Hematopoietic multipotent progenitor cell treated with erythropoietin and hydrocortisone succinate and interleukin-3 and kit ligand, for 15 days (in vitro differentiated cells): ENCODE results near the gene NPY1R.
A peak's percentile ranks its signal among the peaks of the same experiment; 100 is the strongest.

Source experiments
- DNase-seq: peaks from one replicate; pipeline ENCODE4 v3.0.0-alpha.2; 2015; ENCODE audit warnings: low spot score

The NPY1R gene

GRCh38 chr4:163332526-163333406, at the start of gene NPY1R:
NPY1R (minus strand) TSS chr4:163332596; CDS start chr4:163326554, 6,042 bp downstream.
- peak; percentile 10 for DNase-seq

- DNase-seq = no peak
Measured at GRCh38 chr4:163380703-163381102, 48.3 kb upstream of the NPY1R start.

- no peak for DNase-seq
Measured at GRCh38 chr4:163378661-163379060, 46.3 kb upstream of the NPY1R start.

- DNase-seq = no peak
Measured at GRCh38 chr4:163372029-163372428, 39.6 kb upstream of the NPY1R start.

GRCh38 chr4:163367651-163368050, 35.3 kb upstream of the NPY1R start:
- no peak for DNase-seq

GRCh38 chr4:163356104-163356503, 23.7 kb upstream of the NPY1R start:
- DNase-seq = no peak

GRCh38 chr4:163353054-163353453, 20.7 kb upstream of the NPY1R start:
- no peak for DNase-seq

- no peak for DNase-seq
Measured at GRCh38 chr4:163350672-163351071, 18.3 kb upstream of the NPY1R start.

GRCh38 chr4:163344147-163345125, 12.0 kb upstream of the NPY1R start:
- DNase-seq = no peak

- no peak for DNase-seq
Measured at GRCh38 chr4:163343604-163344146, 11.3 kb upstream of the NPY1R start, which contains the start of gene NPY5R. NPY5R (plus strand) TSS chr4:163343892; CDS start chr4:163350274, 6,382 bp downstream.

GRCh38 chr4:163335384-163335783, 3.0 kb upstream of the NPY1R start:
- no peak for DNase-seq

- DNase-seq = no peak
Measured at GRCh38 chr4:163331629-163332376, 593 bp downstream of the NPY1R start.

- no peak for DNase-seq
Measured at GRCh38 chr4:163330916-163331628, 1.3 kb downstream of the NPY1R start.

GRCh38 chr4:163317110-163317509, 15.3 kb downstream of the NPY1R start:
- DNase-seq = no peak

- DNase-seq = no peak
Measured at GRCh38 chr4:163309466-163309865, 22.9 kb downstream of the NPY1R start.

- no peak for DNase-seq
Measured at GRCh38 chr4:163303069-163303468, 29.3 kb downstream of the NPY1R start.

- no peak for DNase-seq
Measured at GRCh38 chr4:163300445-163300844, 32.0 kb downstream of the NPY1R start.

GRCh38 chr4:163295138-163295537, 37.3 kb downstream of the NPY1R start:
- DNase-seq = no peak

GRCh38 chr4:163284304-163284703, 48.1 kb downstream of the NPY1R start:
- DNase-seq = no peak

GRCh38 chr4:163280703-163281519, 51.5 kb downstream of the NPY1R start:
- DNase-seq = no peak
